Gastrocnemius medialis (tissue), 4 donors: Measurements from ENCODE around the gene THRSP. TPM values are rescaled to one million over a fixed set of nuclear protein-coding genes. Genes with fewer than 3 reads are reported as not detected.

ENCODE experiments used
- ATAC-seq, 2 donors: fragments of 150-250 bp; one replicate each; pipeline ENCODE4 v1.9.1; 2016
- DNase-seq, 2 donors: peaks; one replicate each; pipeline ENCODE4 v3.0.0-alpha.2; 2019
- H3K27ac ChIP-seq, 4 donors: fragments of 200-600 bp; sonication (generic); 1 replicate in 1 of 4; 2 replicates in 3 of 4; pipeline ENCODE4 v1.5.1; 2016 to 2018; ENCODE audit warnings: mild to moderate bottlenecking in 2 of 4, moderate library complexity in 1 of 4
- H3K27me3 ChIP-seq, 3 donors: fragments of 200-600 bp; sonication (generic) in 2 of 3; 1 replicate in 1 of 3; 2 replicates in 2 of 3; pipeline versions ENCODE4 v1.5.1 to v1.6.0; 2016 to 2019; ENCODE audit warnings: mild to moderate bottlenecking in 1 of 3, moderate library complexity in 1 of 3
- H3K36me3 ChIP-seq, 2 donors: fragments of 200-600 bp; sonication (generic) in 1 of 2; one replicate each; pipeline ENCODE4 v1.5.1; 2017 to 2018
- H3K4me1 ChIP-seq, 2 donors: fragments of 200-600 bp; sonication (generic) in 1 of 2; one replicate each; pipeline ENCODE4 v1.5.1; 2016 to 2017; ENCODE audit warnings: mild to moderate bottlenecking in 2 of 2
- H3K4me3 ChIP-seq, 4 donors: fragments of 200-600 bp; sonication (generic) in 3 of 4; 1 replicate in 1 of 4; 2 replicates in 3 of 4; pipeline ENCODE4 v1.5.1; 2016 to 2019; ENCODE audit warnings: mild to moderate bottlenecking in 2 of 4
- H3K9me3 ChIP-seq, 3 donors: fragments of 200-600 bp; sonication (generic) in 2 of 3; 1 replicate in 1 of 3; 2 replicates in 2 of 3; pipeline ENCODE4 v1.5.1; 2016 to 2019
- CTCF ChIP-seq, 5 experiments: fragments of 450-650 bp in 3 of 5; fragments of 200-600 bp in 2 of 5; sonication (generic) in 2 of 5; IDR thresholded peaks in 4 of 5; conservative IDR thresholded peaks in 1 of 5; 1 replicate in 4 of 5; 2 replicates in 1 of 5; pipeline ENCODE4 v1.5.1; 2016 to 2019; ENCODE audit warnings: antibody characterized with exemption in 5 of 5, mild to moderate bottlenecking in 3 of 5, moderate library complexity in 3 of 5
- POLR2A ChIP-seq, 2 donors: fragments of 450-650 bp; IDR thresholded peaks; one replicate each; pipeline ENCODE4 v1.6.1; 2017; ENCODE audit warnings: antibody characterized with exemption in 2 of 2, mild to moderate bottlenecking in 2 of 2, moderate library complexity in 2 of 2
- in situ Hi-C, 4 donors: fragments of 200-750 bp; cut with MboI; loops; one replicate each; pipeline versions ENCODE4 v1.15.0 to v1.8.0; 2017; ENCODE audit warnings: low sequenced_read_pairs in 4 of 4
- intact Hi-C: fragments of 100-400 bp; cut with DNase I; formaldehyde crosslinking; loops from one replicate; pipeline ENCODE4 v1.15.1; 2023; ENCODE audit warnings: low total_unique reads
- total RNA-seq, 4 donors: library from RNA; depleted of rRNA; stranded (reverse); fragments of >200 nt; gene quantifications; one replicate each; pipeline versions ENCODE4 v1.1.0 to v1.2.3, GENCODE V29; 2016

Gene THRSP
- total RNA-seq, 4 donors from 2014 or later = 0.67 to 31.3 (median 14.0) TPM; not detected in 1

DNA sequence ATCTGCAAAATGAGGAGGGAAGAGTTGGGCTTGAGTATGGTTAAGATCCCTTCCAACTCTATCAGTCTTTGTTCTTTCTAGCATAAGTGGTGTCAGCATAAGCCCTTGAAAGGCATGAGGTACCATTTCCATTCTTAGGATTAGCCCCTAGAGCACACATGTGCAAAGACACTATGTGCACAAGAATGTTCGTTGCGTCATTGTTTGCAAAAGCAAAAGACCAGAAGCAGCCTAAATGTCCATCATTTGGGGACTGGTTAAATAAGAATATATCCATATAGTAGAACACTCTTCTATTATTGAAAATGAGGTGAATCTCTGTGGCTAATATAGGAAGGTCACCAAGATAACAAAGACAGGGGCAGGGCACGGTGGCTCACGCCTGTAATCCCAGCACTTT lies 30.6 kb upstream of the THRSP start:
- H3K27ac ChIP-seq = no peak overlapping the region
- H3K27me3 ChIP-seq = no peaks in the 10 kb centered on the region
- ATAC-seq (no peak), DNase-seq (no peak)
- no peaks in the 10 kb centered on the region for H3K9me3 ChIP-seq
- H3K4me3 ChIP-seq = no peak overlapping the region
- no peaks in the 10 kb centered on the region for H3K36me3 ChIP-seq
- TF ChIP-seq POLR2A (IDR thresholded peaks at IDR 0.05) (no peak), CTCF (IDR thresholded peaks at IDR 0.05 in 4 of 5, conservative IDR thresholded peaks at IDR 0.05 in 1 of 5) (no peak)
- H3K4me1 ChIP-seq = peaks cover 0 to 4% of the 10 kb centered on the region in 2 donors
- in situ Hi-C loops = no loop called here
- intact Hi-C loops = no loop called here

- Histone ChIP-seq H3K27ac (no peak overlapping the region), H3K4me3 (no peak overlapping the region), H3K27me3 (no peaks in the 10 kb centered on the region), H3K9me3 (no peaks in the 10 kb centered on the region), H3K4me1 (peaks cover under 1 to 4% of the 10 kb centered on the region in 2 donors), H3K36me3 (no peaks in the 10 kb centered on the region)
- DNase-seq (no peak), ATAC-seq (no peak)
- intact Hi-C loops = no loop called here
- TF ChIP-seq CTCF (IDR thresholded peaks at IDR 0.05 in 4 of 5, conservative IDR thresholded peaks at IDR 0.05 in 1 of 5) = no peak
- no peak for TF ChIP-seq POLR2A (IDR thresholded peaks at IDR 0.05)
- in situ Hi-C loops = no loop called here
Observed at GRCh38 chr11:78034623-78035022, 29.0 kb upstream of the THRSP start.

- intact Hi-C loops (no loop called here), in situ Hi-C loops (no loop called here)
- H3K27me3 ChIP-seq = no peaks in the 10 kb centered on the region
- H3K4me1 ChIP-seq = peaks cover 0 to 8% of the 10 kb centered on the region in 2 donors
- TF ChIP-seq POLR2A (IDR thresholded peaks at IDR 0.05) (no peak), CTCF (IDR thresholded peaks at IDR 0.05 in 4 of 5, conservative IDR thresholded peaks at IDR 0.05 in 1 of 5) (no peak)
- ATAC-seq (no peak), DNase-seq (no peak)
- no peak overlapping the region for H3K4me3 ChIP-seq
- H3K36me3 ChIP-seq = no peaks in the 10 kb centered on the region
- no peak overlapping the region for H3K27ac ChIP-seq
- H3K9me3 ChIP-seq = no peaks in the 10 kb centered on the region
Observed at GRCh38 chr11:78036313-78036712, 27.3 kb upstream of the THRSP start.

DNA sequence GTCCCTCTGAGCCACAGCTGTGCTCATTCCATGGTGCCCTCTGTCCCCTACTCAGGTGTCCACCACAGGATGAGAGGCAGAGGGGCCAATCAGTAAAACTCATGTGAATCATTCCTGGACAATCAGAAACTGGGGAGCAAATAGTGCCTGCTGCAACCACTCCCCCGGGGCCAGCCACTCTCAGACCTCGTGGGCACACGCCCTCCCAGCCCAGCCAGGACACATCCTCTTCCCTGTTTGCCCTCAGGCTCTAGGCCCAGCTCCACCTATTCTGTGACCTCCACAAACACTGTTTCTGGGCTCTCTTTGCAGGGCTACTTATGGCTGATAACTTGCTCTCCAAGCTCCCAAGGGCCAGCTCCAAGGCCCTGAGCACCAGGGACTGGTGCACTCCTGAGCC lies 26.6 kb upstream of the THRSP start:
- ATAC-seq = no peak
- no peak for TF ChIP-seq CTCF (IDR thresholded peaks at IDR 0.05 in 4 of 5, conservative IDR thresholded peaks at IDR 0.05 in 1 of 5)
- TF ChIP-seq POLR2A (IDR thresholded peaks at IDR 0.05) = no peak
- Histone ChIP-seq H3K4me1 (peaks cover 0 to 8% of the 10 kb centered on the region in 2 donors), H3K4me3 (no peak overlapping the region), H3K27ac (no peak overlapping the region), H3K9me3 (no peaks in the 10 kb centered on the region), H3K27me3 (no peaks in the 10 kb centered on the region), H3K36me3 (no peaks in the 10 kb centered on the region)
- in situ Hi-C loops (no loop called here), intact Hi-C loops (no loop called here)
- no peak for DNase-seq
